HG03469 (cell line): ENCODE results near the gene EIF2A.
A peak's percentile ranks its signal among the peaks of the same experiment; 100 is the strongest.

Source experiments
- ATAC-seq: cut with Tn5 transposase; IDR thresholded peaks from one replicate; pipeline ENCODE4 v1.9.1; 2021; ENCODE audit warnings: mild to moderate bottlenecking, moderate library complexity, moderate number of reproducible peaks; ENCODE audit not compliant: unreplicated experiment

The EIF2A gene

DNA sequence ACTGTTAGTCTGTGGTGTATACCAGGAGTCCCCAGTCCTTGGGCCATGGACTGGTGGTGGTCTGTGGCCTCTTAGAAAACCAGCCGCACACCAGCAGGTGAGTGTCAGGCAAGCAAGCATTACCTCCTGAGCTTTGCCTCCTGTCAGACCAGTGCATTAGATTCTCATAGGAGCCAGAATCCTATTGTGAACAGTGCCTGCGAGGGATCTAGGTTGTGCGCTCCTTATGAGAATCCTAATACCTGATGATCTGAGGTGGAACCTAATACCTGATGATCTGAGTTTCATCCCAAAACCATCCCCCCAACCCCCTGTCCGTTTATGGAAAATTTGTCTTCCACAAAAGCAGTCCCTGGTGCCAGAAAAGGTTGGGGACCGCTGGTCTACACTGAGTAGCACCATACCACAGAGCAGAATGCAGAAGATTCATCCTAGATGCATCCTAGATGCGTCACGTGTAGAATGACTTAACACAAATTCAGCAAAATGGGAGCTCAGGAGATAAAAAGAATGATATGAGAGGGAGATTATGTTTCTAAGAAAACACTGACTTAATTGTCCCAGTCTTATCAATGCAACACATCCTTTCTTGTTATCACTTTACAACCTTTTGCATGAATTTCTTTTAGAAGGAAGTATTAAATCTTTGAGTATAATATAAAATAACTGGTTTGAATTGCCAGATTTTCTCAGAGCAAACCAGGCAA, 85.1 kb downstream of the EIF2A start:
- ATAC-seq, result no peak

DNA sequence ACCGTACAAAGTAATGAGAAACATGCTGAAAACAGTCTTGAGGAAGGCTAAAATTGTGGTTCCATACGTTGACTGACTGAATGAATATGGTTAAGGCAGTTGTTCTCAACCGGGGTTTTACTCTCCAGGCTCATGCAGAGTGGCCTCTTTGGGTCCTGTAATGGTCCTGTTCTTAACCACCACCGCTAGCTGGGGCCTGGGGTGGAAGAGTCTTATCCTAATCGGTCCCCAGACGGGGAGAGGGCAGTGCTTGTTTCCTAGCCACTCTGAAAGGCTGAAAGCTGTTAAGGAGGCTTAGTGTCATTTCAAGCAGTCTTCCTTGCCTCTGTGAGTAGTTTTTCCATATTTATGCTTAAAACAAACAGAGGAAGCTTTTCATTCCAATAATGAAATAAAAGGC, 88.5 kb downstream of the EIF2A start:
- no peak for ATAC-seq

DNA sequence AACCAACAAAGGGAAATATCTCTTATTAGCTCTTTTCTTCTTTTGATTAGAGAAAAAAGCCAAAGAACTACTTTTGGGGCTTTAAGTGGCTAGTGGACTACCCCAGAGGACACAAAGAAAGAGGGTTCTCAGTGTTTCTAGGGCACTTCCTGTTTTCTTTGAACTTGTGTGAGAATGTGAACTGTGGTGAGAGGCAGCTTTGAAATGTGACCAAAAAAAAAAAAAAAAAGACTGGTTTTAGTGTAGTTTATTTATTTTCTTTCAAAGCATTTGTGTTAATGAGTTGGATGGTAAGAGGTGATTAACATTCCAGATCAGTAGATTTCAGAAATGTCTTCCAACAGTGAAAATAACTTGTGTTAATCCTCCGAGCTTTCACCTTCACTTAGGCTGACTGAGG, 88.9 kb downstream of the EIF2A start:
- ATAC-seq, result peak; percentile 82
